NCI-H526 (cell line): Measurements from ENCODE around the gene EIF3L.

Experiments
- DNase-seq, 2 experiments: peaks; one replicate each; lab custom pipeline; 2025; lab: John Stamatoyannopoulos, UW

Gene EIF3L

GRCh38 chr22:37926771-37927636 is 77.8 kb downstream of the EIF3L start:
- DNase-seq: no peak

GRCh38 chr22:37927637-37927936 is 78.4 kb downstream of the EIF3L start:
- no peak for DNase-seq

- DNase-seq: no peak
These were observed 80.2 kb downstream of the EIF3L start for GRCh38 chr22:37929390-37929789.

- no peak for DNase-seq
These were observed 81.2 kb downstream of the EIF3L start for GRCh38 chr22:37930270-37930951.

GRCh38 chr22:37930952-37931440 is 81.8 kb downstream of the EIF3L start:
- DNase-seq: no peak

GRCh38 chr22:37931893-37932389 is 82.7 kb downstream of the EIF3L start:
- DNase-seq: no peak

- DNase-seq: no peak
These were observed 83.2 kb downstream of the EIF3L start for GRCh38 chr22:37932401-37932800.

GRCh38 chr22:37932821-37933578 is 83.8 kb downstream of the EIF3L start:
- DNase-seq: no peak

GRCh38 chr22:37933711-37934376 is 84.6 kb downstream of the EIF3L start:
- peak; percentile 58 to 84 for DNase-seq
